Activated CD8-positive, alpha-beta memory T cell treated with anti-CD3 and anti-CD28 coated beads for 24 hours (primary cell): ENCODE results near the gene LDLRAD2.
"Not testable (repeated sequence)": the region's sequence is repeated elsewhere in the genome, so short reads cannot be mapped to it uniquely, and the experiment has no call there.

ENCODE experiments used
- DNase-seq: peaks from one replicate; pipeline ENCODE4 v3.0.0-alpha.2; 2020

LDLRAD2 gene

DNA sequence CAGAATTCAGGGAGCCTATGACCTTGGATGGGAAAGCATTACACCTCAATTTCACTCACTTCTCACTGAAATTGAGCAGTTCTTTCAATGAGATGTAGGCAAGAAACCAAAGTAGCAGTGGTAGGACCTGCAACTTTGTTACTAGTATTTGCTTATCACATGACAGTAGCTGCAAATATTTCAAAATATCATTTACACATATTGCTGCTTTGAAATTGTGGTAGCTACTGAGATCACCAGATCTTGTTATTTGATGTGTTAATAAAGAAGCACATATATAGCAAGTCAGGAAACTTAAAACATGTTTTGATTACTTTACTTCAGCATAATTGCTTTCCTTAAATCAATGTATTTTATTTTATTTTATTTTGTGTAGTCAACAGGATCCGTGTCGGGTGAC lies 12.9 kb downstream of the LDLRAD2 start:
- DNase-seq: no peak

DNA sequence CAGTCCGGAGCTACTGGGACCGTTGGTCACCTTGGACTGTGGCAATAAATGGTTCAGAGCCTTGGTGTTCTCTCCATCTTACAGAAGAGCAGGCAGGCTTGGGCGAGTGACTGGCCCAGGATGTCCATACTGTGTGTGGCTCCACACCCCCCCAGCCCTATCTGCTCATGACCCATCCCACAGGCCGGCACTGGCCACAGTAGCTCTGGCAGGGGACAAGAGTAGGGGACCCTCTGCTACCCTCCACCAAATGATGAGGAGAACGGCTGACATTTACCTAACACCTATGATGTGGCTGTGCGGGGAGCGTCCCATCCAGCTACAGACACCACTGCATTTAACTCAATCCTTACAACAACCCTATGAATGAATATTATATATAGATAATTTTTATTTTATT lies 13.3 kb downstream of the LDLRAD2 start:
- no peak for DNase-seq

DNA sequence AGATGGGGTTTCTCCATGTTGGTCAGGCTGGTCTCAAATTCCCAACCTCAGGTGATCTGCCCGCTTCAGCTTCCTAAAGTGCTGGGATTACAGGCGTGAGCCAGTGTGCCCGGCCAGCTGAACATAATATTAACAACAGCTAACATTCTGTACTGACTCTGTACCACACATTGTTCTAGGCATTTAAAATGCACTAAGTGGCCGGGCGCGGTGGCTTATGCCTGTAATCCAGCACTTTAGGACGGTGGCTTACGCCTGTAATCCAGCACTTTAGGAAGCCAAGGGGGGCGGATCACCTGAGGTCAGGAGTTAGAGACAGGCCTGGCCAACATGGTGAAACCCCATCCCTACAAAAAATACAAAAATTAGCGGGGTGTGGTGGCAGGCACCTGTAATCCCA lies 14.6 kb downstream of the LDLRAD2 start:
- DNase-seq: not testable (repeated sequence)

DNA sequence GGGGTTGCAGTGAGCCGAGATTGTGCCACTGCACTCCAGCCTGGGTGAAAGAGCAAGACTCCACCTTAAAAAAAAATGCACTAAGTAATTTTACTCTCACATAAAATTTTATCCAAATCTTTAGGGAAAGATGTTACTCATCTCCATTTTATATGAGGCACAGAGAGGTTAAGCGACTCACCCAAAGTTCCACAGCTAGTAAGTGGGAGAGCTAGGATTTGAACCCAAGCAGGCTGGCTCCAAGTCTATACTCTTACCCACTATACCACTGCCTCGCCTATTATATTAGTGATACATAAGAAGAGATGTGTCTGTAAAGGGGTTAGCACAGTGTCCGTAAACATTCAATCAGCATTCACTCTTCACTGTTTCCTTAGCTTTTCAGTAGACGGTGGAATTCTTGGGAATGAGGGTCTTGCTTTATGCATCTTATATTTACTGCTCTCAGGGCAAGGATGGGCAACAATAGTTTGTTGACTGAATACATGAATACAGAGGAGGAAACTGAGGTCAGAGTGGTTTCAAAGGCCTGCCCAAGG lies 15.1 kb downstream of the LDLRAD2 start:
- DNase-seq: no peak

DNA sequence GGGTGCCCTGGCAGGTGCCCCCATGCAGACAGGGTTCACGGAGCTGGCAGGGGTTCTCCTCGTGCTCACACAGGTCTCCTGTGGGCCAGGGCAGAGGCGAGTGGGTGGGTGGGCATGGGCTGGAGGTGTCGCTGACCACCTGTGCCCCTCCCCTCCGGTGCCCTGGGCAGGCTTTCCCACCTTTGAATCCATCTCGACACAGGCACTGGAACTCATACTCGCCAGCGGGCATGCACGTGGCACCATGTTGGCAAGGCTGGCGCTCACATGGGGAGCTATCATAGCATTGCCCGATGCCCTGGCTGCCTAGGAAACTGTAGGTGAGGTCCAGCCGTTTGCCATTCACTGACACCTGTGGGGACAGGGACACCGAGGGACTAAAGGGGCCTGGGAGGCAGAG lies 16.0 kb downstream of the LDLRAD2 start:
- no peak for DNase-seq

DNA sequence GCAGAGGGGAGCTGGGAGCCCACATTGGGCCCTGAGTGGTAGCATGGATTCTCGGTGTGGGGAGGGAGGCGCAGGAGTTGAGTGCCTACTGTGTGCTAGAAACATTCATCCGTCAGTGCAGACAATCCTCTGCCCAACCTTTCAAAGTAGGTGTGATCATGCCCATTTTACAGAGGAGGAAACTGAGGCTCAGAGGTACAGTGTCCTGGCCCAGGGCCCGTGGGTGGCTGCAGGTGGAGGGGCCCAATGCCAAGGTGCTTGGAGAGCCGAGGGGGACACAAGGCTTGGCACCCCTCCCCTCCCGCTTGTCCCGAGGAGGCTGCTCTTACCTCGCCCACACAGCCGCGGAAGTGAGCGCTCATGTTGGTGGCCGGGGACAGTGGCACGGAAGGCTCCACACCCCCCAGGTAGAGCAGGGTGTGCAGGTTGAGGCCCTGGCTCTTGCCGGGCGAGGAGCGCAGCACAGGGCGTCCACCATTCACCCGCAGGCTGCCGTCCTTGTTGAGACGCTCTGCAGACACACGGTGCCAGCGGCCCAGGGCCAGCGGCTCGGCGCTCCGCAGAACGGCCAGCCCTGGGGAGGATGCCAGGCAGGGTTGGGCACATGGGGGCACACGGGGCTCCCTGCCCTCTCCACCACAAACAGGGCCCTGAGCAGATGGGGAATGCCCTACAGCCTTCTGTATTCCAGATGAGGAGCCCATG lies 16.6 kb downstream of the LDLRAD2 start:
- DNase-seq: no peak

DNA sequence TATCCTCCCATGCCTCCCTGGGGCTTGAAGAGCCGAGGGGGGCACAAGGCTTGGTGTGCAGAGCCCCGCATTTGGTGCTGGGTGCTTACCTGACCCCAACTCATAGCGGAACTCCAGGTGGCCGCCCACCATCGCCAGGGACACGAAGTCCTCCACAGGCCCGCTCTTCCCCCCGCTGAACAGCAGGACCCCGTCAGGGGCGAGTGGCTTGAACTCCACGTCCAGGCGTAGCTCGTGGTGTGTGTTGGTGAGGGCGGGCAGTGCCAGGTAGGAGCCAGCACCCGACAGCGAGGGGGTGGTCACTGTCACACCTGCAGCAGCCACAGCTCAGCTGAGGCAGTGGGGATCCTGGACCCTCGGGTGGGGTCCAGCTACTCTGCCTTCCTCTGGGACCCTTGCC lies 17.2 kb downstream of the LDLRAD2 start:
- DNase-seq: no peak

DNA sequence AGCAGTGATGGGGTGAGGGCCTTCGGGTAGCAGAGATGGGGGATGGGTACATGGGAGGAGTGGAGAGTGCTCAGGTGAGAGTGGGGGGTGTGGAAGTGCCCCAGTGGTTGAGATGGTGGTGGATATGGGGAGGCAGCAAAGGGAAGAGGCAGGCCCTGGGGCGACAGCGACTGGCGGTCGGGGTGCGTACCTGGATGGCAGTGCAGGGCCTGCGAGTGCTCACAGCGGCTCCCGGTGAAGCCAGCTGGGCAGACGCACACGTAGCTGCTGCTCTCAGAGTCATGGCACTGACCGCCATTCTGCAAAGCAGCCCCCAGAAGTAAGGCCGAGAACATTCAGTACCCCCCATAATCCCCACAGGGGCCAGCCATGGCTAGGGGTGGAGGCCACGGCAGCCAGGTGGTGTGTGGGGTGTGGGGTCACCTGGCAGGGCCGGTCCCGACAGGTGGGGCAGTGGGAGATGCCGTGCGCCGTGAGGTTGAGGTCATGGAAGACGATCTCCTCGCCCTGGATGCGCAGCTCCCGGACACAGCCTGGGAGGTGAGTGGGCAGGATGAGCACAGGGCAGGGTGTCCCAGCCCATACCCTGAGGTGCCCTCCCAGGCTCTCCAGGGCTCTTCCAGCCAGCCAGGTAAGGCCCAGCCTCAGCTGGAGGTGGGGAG lies 18.9 kb downstream of the LDLRAD2 start:
- no peak for DNase-seq

DNA sequence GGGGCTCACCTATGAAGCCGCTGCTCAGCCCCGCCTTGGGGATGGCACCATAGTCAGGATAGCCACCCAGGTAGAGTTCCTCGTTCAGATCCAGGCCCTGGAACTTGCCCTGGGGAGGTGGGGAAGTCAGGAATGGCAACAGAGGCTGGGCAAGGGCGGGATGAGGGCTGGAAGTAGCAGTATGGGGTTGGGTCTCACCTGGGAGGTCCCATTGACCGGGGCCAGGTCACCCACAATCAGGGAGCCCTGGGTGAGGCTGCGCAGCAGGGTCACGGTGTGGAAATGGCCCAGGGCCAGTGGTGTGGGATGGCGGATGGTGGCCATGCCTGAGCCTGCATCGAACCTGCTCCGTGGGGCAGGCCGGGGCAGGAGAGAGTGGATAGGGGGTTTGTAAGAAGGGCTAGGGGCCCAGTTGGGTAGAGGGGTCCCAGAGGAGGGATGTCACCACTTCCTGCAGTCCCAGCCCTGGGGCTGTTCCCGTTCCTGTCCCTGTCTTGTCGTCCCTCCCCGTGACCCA lies 19.4 kb downstream of the LDLRAD2 start:
- DNase-seq: no peak

DNA sequence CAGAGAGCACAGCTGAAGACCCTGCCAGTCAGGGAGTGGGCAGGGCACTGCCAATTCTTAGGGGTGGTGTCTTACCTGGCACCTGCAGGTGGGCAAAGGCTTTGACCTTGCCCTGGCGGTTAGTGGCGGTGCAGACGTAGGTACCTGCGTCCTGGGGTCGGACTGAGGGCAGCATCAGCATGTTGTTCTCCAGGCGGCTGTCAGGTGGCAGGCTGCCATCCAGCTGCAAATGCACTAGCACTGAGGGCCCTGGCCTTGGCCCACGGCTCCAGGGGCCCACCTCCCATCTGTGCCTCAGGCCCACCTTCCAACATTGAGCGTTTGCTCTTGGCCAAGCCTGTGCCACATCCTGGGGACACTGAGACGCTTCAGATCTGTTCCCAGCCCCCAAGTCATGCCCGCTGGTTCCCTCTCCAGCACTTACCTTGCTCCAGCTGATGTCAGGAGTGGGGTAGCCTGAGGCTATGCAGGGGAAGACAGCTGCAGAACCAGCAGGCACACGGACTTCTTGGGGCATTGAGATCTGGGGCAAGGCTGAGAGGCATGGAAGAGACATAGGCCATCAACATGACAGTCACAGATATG lies 21.4 kb downstream of the LDLRAD2 start:
- no peak for DNase-seq

DNA sequence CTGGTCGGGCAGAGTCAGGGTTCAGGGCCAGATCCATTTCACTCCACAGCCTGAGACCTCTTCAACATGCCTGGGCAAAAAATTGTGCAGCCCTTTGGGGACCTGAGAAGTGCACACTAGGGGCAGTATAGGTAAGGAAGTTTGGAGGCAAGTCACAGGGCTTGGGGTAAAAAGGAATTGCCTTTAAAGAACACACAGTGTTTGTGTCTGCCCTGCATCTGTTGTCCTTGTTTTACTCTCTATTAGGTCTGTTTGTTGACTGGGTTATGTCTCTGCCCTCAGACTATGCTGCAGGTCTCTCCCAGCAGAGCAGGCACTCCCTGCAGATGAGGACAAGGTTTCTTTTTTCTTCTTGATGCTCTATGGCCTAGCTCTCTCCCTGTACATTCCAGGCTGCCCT lies 22.0 kb downstream of the LDLRAD2 start:
- no peak for DNase-seq

DNA sequence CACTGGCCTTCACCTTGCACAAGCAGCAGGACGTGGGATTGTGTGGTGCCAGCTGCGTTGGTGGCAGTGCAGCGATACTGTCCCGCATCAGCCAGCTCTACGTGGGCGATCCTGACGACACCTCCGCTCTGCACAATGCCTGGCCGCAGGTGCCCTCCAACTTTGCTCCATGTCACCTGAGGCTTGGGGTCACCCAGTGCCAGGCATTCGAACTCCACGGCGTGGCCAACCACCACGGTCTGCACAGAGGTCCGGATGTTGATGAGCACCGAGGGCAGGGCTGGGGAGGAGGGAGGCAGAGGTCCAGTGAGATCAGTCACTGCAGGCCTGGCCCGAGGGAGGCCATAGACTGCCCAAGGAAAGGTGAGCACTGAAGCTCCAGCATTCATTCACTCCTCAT lies 22.6 kb downstream of the LDLRAD2 start:
- DNase-seq: no peak

DNA sequence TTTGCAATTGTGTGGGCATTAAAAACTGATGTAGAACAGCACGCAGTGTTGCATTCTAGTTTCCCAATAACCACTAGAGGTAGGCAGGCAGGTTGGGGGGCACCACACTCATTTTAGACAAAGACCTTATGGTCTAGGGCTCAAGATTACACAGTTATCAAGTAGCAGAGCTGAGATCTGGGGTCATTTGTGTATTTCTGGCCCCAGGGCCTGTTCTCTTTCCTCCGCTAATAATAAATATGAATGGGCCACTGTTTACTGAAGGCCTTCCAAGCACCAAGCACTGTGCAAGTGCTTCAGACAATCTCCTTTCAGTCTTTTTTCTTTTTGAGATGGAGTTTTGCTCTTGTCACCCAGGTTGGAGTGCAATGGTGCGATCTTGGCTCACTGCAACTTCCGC lies 23.9 kb downstream of the LDLRAD2 start:
- DNase-seq: no peak

DNA sequence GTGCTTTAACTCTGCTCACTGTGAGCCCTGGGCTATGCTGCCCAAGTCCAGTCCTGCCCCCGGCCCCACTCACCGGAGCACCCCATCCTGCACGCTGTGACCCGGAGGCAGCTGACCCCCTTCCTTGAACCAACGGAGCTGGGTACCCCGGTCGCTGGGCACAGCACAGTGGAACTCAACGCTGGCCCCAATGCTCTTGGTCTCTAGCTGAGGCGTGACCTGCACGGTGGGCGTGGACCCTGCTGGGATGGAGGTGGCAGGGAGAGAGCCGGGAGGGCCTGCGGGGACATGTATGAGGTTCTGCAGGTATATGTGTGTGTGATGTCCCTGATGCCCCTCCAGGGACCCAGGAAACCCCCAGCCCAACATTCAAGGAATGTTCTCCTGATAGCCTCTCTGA lies 24.7 kb downstream of the LDLRAD2 start:
- no peak for DNase-seq

DNA sequence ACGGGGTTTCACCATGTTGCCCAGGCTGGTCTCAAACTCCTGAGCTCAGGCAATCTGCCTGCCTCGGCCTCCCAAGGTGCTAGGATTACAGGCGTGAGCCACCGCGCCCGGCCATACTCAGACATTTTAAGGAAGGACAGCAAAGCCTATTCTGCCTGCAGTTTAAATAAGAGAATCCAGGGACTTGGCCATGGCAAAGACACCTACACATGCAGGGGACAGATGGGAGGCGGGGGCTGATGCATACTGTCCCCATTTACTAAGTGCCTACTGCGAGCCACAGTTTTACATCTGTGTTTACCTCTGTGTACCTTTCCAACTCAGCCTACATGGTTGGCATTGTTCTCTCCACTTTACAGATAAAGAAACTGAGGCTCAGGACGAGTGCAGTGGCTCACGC lies 25.4 kb downstream of the LDLRAD2 start:
- no peak for DNase-seq

DNA sequence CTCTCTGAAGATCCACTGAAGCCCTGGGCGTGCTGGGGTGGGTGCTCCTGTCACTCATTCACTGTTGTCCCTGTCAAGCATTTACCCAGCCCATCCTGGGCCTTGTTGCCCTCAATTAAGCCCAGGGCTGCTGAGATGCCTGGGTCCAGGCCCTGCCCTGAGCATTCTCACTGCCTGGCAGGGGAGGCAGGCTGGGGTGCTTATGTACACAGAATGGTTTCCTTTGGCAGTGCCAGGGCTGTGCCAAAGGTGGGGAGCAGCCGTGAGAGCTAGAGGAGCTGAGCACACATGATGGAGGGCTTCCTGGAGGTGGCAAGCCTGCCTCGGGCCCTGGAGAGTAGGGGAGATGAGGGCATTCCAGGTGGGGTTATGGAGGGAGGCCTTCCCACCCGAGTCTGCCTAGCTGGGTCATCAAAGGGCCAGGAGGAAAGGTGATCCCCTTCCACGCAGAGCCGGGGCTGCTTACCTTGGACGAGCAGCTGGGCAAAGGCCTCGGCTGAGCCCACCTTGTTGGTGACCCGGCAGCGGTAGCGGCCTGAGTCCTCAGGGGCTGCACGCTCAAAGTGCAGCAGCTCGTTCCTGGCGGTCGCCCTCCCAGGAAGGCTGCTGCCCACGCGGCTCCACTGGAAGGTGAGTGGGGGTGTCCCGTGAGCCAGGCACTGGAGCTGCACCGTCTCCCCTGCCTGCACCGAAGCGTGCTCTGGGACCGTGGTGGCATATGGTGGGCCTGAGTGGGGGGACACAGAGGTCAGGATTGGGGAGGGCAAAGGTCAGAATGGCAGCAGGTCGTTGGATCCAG lies 26.5 kb downstream of the LDLRAD2 start:
- no peak for DNase-seq

DNA sequence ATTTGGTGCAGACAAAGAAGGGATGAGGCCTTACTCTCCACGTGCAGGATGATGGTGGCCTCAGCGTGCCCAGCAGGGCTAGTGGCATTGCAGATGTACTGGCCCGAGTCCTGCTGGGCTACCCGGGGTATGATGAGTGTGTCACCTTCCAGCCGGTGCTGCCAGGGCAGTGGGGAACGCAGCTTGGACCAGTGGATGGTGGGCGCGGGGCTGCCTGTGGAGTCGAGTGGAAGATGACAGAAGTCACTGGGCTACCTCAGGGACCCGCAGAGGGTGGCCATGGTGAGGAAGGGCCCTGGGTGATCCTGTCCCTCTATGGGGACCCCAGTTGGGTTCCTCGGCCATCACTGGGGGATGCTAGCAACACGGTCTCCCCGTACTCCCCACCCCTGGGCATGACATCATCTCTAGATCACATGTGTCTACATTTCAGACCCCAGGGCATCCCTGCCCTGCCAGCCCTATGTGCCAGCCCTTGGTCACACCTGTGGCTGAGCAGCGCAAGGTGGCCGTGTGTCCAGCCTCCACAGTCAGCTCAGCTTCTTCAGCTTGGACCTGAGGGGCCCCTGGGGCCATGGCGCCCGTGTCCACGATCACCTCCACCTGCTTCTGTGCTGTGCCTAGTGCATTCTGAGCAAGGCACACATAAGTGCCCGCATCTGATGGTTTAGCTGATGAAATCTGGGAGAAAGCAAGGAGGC lies 27.4 kb downstream of the LDLRAD2 start:
- DNase-seq: no peak

DNA sequence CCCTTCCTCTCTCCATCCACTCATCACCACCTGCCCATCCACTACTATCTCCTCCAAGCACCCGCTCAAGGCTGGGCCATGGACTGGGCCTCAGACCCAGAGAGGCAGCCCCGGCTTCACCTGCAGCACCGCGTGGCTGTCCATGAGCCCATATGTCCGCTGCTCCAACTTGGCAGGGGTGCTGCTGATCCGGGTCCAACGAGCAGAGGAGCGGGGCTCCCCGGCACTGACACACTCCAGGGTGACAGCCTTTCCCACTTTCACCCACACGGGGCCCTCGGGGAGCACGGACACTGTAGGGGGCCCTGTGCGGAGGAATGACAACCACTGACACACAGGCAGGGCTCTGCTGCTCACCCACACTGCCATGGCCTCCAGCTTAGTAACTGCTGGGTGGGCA lies 28.9 kb downstream of the LDLRAD2 start:
- no peak for DNase-seq

DNA sequence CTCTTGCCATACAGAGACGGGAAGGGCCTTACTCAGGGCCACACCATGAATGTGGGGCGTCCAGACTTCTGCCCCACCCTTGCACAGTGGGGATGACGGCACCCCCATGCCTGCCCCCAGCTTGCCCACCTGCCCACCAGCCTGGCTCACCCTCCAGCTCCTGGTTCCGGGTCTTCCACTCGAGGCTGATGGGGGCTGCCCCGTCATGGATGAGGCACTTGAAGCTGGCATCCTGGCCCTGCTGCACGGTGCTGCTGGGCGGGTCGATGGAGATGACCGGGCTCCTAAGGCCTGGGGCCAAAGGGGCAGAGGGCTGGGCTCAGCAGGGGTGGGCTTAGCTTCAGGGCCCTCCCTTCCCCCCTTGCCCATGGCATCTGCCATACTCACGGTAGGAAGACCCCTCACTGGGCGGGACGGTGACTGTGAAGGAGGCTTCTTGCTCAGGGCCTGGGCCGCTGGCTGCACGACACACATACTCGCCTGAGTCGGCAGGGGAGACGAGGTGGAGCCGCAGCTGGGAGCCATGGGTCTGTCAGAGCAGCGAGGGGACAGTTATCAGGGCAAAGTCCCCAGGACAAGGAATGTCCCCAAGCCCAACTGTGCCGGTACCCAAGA lies 29.9 kb downstream of the LDLRAD2 start:
- DNase-seq: no peak

DNA sequence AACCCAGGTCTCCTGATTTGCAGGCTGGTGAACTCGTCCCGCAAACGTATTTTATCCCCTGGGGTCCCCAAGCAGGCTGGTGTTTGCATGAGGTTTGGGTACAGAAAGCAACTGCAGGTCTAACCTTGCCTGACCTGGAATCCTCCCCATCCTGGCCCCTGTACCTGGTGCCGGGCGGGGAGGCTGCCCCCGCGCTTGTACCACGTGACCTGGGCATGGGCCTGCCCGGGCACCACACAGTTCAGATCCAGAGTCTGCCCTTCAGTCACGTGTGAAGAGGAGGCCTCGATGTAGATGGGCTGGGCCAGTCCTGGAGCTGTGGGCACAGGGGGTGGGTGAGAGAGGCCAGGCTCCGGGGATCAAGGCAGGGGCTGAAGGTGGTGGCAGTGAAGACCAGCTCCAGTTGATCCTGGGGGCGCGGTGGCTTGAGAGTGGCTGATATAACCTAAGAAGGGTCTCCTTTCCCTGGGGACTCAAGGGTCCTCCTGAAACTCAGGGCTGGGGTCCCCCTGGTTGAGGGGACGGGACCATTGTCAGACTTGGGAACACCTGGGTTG lies 30.6 kb downstream of the LDLRAD2 start:
- DNase-seq: no peak

DNA sequence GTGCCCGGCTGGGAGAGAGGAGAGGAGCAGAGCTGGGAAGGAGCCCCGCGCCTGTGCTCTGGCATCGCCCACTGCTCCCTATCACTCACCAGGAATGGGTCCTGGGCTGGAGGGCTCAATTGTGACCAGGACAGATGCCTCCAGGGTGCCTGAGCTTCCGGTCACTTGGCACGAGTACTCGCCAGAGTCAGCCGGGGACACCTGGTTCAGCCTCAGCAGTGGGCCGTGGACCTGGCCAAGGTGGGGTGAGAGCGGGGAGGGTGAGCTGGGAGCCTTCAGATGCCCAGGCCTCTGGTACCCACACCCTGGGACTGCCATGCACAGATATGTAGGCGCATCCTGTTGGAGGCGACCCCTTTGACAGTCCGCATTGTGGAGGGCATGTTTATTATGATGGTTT lies 31.1 kb downstream of the LDLRAD2 start:
- DNase-seq: no peak

DNA sequence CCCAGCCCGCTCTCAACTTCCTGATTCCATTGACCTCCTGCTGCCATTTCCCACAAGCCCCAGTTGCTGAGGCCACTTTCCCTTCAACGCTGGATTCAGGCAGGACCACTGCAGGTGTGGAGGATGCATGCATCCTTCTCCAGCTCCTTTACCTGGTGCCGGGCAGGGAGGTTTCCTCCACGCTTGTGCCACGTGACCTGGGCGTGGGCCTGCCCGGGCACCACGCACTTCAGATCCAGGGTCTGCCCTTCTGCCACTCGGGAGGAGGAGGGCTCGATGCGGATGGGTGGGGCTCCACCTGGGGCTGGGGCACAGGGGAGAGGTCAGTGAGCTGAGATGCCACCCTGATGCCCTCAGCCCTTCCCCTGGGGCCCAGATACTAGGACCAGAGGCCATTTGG lies 31.9 kb downstream of the LDLRAD2 start:
- no peak for DNase-seq
